T-helper 2 cell (primary cell): ENCODE results near the gene PLSCR3.

Source experiments
- DNase-seq, 5 experiments: peaks; one replicate each; pipeline versions ENCODE4 v3.0.0 to v3.0.0-alpha.2; 2012 to 2022
- total RNA-seq, 2 donors: gene quantifications; one replicate each; lab custom pipeline; 2026; lab: John Stamatoyannopoulos, UW

The PLSCR3 gene
- 0.54 to 1.2 reads per million in 2 donors for total RNA-seq

GRCh38 chr17:7394452-7395191, at the start of gene PLSCR3:
PLSCR3 (minus strand) TSS chr17:7394525; CDS start chr17:7394110, 415 bp downstream.
- DNase-seq: peak; percentile 71 to 81 (median 74)

- no peak for DNase-seq
These were observed 49.5 kb upstream of the PLSCR3 start for GRCh38 chr17:7443499-7444485.

GRCh38 chr17:7442142-7442541, 47.8 kb upstream of the PLSCR3 start:
- no peak for DNase-seq

- no peak for DNase-seq
These were observed 46.9 kb upstream of the PLSCR3 start for GRCh38 chr17:7441266-7441665.

DNA sequence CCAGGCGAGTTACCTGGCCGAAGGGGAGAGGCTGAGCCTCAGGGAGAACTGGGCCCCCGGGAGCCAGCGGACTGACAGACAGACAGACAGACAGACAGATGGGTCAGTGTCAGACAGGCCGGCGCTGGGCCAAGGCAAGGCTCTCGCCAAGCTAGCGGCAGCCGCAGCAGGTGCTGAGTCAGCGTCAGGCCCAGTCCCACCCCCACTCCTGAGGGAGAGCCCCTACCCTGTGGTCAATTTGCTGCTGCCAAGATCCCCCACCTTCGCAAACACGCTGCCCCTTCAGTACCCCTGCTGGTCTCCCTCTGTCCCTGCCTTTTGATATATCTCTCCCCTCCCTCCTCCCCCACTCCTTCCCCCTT, 46.5 kb upstream of the PLSCR3 start:
- DNase-seq: no peak

- peak in 2 of 5 experiments; percentile 18 to 63 for DNase-seq
These were observed 45.9 kb upstream of the PLSCR3 start for GRCh38 chr17:7440113-7440833.

DNA sequence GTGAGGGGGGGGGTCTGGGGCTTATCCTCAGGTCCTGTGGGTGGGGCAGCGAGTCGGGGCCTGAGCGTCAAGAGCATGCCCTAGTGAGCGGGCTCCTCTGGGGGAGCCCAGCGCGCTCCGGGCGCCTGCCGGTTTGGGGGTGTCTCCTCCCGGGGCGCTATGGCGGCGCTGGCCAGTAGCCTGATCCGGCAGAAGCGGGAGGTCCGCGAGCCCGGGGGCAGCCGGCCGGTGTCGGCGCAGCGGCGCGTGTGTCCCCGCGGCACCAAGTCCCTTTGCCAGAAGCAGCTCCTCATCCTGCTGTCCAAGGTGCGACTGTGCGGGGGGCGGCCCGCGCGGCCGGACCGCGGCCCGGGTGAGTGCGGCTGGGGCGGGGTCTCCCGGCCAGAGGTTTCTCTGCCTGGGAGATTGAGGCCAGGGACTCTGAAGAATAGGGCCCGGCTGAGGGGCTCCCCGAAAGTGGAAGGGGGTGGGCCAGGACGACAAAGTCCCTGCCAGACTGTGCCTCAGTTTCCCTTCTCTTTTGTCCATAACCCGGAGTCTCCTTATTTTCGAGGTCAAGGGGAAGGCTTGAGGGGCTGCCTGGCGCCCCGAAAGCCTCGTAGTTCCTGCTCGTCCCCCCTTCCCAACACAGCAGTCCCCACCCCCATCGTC, 45.3 kb upstream of the PLSCR3 start, which contains the start of gene FGF11:
Gene FGF11 (plus strand): TSS at position 51 of the 651 bp plus-strand sequence. CDS start 109 bp downstream, at position 160.
- peak in 1 of 5 experiments; percentile 25 for DNase-seq

- no peak for DNase-seq
These were observed 44.5 kb upstream of the PLSCR3 start for GRCh38 chr17:7438656-7439460.

- peak in 4 of 5 experiments; percentile 13 to 40 (median 25) for DNase-seq
These were observed 43.8 kb upstream of the PLSCR3 start for GRCh38 chr17:7437950-7438614.

DNA sequence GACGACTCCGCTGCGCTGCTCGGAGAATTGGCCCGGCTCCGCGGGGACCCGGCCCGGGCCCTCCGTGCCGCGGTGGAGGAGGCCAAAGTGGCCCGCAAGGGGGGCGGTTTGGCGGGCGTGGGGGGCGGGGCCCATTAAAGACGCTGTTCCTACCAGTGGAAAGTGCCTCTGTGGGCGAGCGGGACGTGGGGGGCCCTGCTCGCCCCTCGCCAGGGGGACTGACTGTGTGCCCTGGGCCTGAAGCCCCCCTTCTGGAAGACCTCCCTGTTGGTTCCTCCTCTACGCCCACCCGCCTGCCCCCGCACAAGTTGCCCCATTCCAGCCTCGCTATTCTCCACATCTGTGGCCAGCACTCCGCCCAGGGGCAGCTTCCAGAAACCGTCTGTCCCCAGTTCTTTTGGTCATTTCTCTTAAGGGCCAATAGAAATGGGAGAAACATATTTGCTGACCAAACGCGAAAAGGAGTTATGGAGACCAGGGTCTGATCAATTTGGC, 43.1 kb upstream of the PLSCR3 start:
- no peak for DNase-seq

DNA sequence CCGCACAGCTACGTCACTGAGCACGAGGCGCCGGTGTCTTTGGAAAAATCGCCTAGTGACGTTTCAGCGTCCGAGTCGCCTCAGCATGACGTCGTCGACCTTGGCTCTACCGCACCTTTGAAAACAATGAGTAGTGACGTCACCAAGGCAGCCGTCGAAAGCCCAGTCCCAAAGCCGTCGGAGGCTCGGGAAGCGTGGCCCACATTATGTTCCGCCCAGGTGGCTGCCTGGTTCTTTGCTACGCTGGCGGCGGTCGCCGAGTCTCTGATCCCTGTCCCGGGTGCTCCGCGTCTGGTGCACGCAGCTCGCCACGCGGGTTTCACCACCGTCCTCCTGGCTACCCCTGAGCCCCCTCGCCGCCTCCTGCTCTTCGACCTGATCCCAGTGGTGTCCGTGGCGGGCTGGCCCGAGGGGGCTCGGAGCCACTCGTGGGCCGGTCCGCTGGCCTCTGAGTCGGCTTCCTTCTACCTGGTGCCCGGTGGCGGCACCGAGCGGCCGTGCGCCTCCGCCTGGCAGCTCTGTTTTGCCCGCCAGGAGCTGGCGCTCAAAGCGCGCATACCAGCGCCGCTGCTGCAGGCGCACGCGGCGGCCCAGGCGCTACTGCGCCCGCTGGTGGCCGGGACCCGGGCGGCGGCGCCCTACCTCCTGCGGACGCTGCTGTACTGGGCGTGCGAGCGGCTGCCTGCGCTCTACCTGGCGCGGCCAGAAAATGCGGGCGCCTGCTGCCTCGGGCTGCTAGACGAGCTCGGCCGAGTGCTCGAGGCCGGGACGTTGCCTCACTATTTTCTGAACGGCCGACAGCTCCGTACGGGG, 42.4 kb upstream of the PLSCR3 start:
- peak; percentile 57 to 91 (median 69) for DNase-seq

GRCh38 chr17:7435676-7436555, 41.6 kb upstream of the PLSCR3 start:
- peak in 4 of 5 experiments; percentile 26 to 77 (median 38) for DNase-seq

GRCh38 chr17:7432296-7432695, 38.0 kb upstream of the PLSCR3 start:
- no peak for DNase-seq

DNA sequence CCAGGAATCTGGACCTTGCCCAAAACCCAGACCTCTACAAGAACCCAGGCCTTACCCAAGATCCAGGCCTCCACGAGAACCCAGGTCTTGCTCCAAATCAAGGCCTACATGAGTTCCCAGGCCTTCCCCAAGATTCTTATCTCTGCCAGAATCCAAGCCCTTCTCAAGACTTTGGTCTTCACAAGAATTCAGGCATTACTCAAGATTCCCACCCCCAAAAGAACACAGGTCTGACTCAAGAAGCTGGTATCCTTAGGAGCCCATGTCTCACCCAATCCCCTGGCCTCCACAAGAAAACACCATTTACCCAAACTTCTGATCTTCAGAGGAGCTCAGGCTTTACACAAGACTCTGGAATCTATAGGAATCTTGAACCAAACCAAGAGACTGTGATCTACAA, 36.9 kb upstream of the PLSCR3 start:
- no peak for DNase-seq

DNA sequence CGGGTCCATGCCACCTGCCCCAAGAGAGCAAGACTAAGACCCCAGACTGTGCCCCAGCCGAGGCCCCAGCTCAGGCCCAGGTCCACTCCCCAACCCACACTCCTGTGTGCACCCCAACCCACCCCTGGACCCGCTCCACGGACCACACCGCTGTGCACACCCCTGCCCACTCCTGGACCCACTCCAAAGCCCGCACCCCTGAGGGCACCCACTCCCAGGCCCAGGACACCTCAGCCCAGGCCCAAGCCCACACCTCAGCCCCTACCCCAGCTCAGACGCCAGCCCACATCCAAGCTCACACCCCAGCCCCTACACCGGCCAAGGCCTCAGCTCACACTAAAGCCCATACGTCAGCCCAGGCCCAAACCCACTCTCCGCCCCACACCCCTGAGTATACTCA, 35.4 kb upstream of the PLSCR3 start:
- no peak for DNase-seq

DNA sequence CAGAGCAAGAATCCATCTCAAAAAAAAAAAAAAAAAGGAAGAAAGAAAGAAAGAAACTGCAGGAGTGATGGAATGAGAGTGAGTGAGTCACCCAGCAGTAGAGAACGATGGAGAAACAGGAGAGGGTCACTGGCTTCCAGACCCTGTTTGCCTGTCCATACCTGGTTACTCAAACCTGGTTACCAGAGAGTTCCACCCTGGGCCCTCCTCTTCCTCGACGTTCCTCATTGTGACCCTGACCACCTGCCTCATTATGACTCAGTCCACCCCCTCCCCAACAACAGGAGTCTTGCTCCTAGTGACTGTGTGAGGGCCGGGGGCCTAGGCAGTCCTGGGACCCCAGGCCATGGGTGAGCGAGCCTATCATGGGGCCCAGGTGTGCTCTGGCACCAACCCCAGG, 34.2 kb upstream of the PLSCR3 start, which contains the start of gene SPEM3:
Gene SPEM3 (plus strand): TSS at position 301 of the 400 bp plus-strand sequence. CDS start 46 bp downstream, at position 347.
- DNase-seq: no peak

- DNase-seq: no peak
These were observed 33.2 kb upstream of the PLSCR3 start for GRCh38 chr17:7427549-7427948.

GRCh38 chr17:7426896-7427489, 32.7 kb upstream of the PLSCR3 start:
- no peak for DNase-seq
